Measurements from ENCODE around the gene NUP93. TPM values are rescaled to one million over a fixed set of nuclear protein-coding genes. Genes with fewer than 3 reads are reported as not detected.

The NUP93 gene
- total RNA-seq, 1 experiment from 2014 or later = 144 TPM

- intact Hi-C loops (cut with micrococcal nuclease) = no loop called here
- BruUV-seq (replicated peaks) = no TSS peak
- RAD21 ChIA-PET (ENCODE audit: low non-redundant PET in 1 of 2, low total read pairs in 2 of 2, uncharacterized antibody in 2 of 2, unreplicated experiment in 2 of 2) = no interaction called here
Measured at GRCh38 chr16:56724191-56724590, 5.7 kb upstream of the NUP93 start.

More at GRCh38 chr16:56724191-56724590, 5.7 kb upstream of the NUP93 start:
- no peaks in the 10 kb centered on the region for H3K36me3 ChIP-seq (ENCODE audit: control insufficient read depth in 1 of 2, insufficient read depth in 2 of 2, low read length in 2 of 2)
- no peak for DNase-seq (ENCODE audit: low read depth, low spot score)
- no peak overlapping the region for H3K4me3 ChIP-seq (replicated peaks in 1 of 2; ENCODE audit: low read depth in 1 of 2, low read length in 2 of 2)
- H3K4me2 ChIP-seq (ENCODE audit: low read length) = no peak overlapping the region
- H3K4me1 ChIP-seq (ENCODE audit: control insufficient read depth in 1 of 2, insufficient read depth in 2 of 2, low read length in 2 of 2) = peaks cover 0 to 4% of the 10 kb centered on the region in 2 experiments; a peak in 2 of 4 replicates
- no peak overlapping the region for H2AFZ ChIP-seq (ENCODE audit: low read depth, low read length, poor library complexity, severe bottlenecking)
- no peaks in the 10 kb centered on the region for H3K79me2 ChIP-seq (ENCODE audit: insufficient read depth, low read length)
- H3K9me2 ChIP-seq (ENCODE audit: insufficient read depth) = no peaks in the 10 kb centered on the region
- ChIA-PET CTCF (no interaction called here), POLR2A (no interaction called here)
- H3K27me3 ChIP-seq (ENCODE audit: insufficient read depth, low read length) = no peaks in the 10 kb centered on the region
- no peak overlapping the region for H3K9ac ChIP-seq (ENCODE audit: low read length)
- ATAC-seq = no peak
- H3K9me3 ChIP-seq (ENCODE audit: control insufficient read depth in 1 of 2, insufficient read depth in 1 of 2, low read depth in 1 of 2, low read length in 2 of 2) = no peaks in the 10 kb centered on the region
- TF ChIP-seq YY1 (IDR thresholded peaks at IDR 0.05; ENCODE audit: extremely low read depth, insufficient replicate concordance, low read depth, low read length) (no peak), SP1 (IDR thresholded peaks at IDR 0.05; ENCODE audit: low read depth) (no peak), SRF (IDR thresholded peaks at IDR 0.05; ENCODE audit: low read depth) (no peak), TCF7L2 (IDR thresholded peaks at IDR 0.05; ENCODE audit: borderline replicate concordance, extremely low read depth, insufficient read depth, insufficient read length) (no peak), EGR1 (IDR thresholded peaks at IDR 0.05; ENCODE audit: low read depth) (no peak), ZBTB33 (IDR thresholded peaks at IDR 0.05; ENCODE audit: extremely low read depth, insufficient replicate concordance, low read length) (no peak), FOSL1 (IDR thresholded peaks at IDR 0.05; ENCODE audit: low read depth) (no peak), MAX (IDR thresholded peaks at IDR 0.05) (no peak), CTCF (IDR thresholded peaks at IDR 0.05 in 2 of 3, conservative IDR thresholded peaks at IDR 0.05 in 1 of 3; ENCODE audit: borderline replicate concordance in 1 of 3, insufficient read depth in 1 of 3, low read depth in 2 of 3, low read length in 2 of 3) (no peak), ZNF274 (IDR thresholded peaks at IDR 0.05; ENCODE audit: low read depth, low read length) (no peak), EZH2phosphoT487 (IDR thresholded peaks at IDR 0.05; ENCODE audit: borderline replicate concordance) (no peak), CEBPB (IDR thresholded peaks at IDR 0.05; ENCODE audit: low read depth) (no peak), EZH2 (IDR thresholded peaks at IDR 0.05) (no peak), REST (IDR thresholded peaks at IDR 0.05; ENCODE audit: low read depth) (no peak), RAD21 (IDR thresholded peaks at IDR 0.05; ENCODE audit: low read depth) (no peak), ZFX (IDR thresholded peaks at IDR 0.05) (no peak), ATF3 (IDR thresholded peaks at IDR 0.05) (no peak), ELF1 (IDR thresholded peaks at IDR 0.05; ENCODE audit: borderline replicate concordance, low read depth) (no peak)
- no peaks in the 10 kb centered on the region for H4K20me1 ChIP-seq (ENCODE audit: insufficient read depth)
- no peak overlapping the region for H3K27ac ChIP-seq (ENCODE audit: low read depth, low read length)

Data from HCT116 (cell line).